GM19023 (cell line): ENCODE data around the gene CLEC4G.
"Not testable (repeated sequence)": the region's sequence is repeated elsewhere in the genome, so short reads cannot be mapped to it uniquely, and the experiment has no call there.

Experiments
- ATAC-seq: cut with Tn5 transposase; IDR thresholded peaks from one replicate; pipeline ENCODE4 v1.9.1; 2021; ENCODE audit warnings: mild to moderate bottlenecking, moderate library complexity; ENCODE audit not compliant: unreplicated experiment

The CLEC4G gene

DNA sequence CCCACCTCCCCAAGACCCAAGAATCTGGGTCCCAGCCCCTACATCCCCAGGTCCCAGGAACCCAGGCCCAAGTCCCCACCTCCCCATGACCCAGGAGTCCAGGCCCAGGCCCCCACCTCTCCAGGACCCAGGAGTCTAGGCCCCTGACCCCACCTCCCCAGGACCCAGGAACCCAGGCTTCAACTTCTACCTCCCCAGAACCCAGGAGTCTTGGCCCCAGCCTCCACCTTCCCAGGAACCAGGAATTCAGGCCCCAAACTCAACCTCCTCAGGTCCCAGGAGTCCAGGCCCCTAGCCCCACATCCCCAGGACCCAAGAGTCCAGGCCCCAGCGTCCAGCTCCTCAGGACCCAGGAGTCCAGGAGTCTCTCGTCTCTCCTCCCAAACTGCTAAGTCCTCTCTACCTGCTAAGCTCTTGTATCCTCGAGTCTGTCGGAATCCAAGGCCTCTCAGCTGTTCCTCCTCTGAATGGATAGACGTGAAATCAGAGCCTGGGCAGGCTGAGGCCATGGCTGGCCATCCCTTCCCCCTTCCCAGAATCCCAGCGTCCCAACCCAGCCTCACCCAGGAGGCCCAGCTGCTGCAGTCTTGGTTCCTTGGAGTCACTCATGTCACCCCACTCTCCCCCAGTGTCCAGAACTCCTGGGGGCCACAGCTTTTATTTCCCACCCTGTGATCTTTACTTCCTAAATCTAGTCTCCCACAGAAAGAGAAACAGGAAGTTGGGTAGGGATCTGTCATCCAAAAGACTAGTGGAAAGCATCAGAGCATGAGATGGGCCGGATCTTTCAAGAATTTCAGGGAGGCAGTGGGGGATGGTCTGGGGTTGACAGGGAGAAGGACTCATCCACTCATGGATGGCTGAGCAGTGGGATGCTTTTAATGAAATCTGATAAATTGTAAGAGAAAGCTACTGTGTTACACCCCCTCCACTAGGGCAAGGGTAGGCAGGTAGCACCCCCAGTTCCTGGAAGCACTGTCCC lies 15.3 kb upstream of the CLEC4G start, which contains the start of gene CD209:
Gene CD209 (minus strand): TSS at position 632 of the 982 bp plus-strand sequence. CDS start 23 bp downstream, at position 609.
- no peak for ATAC-seq

DNA sequence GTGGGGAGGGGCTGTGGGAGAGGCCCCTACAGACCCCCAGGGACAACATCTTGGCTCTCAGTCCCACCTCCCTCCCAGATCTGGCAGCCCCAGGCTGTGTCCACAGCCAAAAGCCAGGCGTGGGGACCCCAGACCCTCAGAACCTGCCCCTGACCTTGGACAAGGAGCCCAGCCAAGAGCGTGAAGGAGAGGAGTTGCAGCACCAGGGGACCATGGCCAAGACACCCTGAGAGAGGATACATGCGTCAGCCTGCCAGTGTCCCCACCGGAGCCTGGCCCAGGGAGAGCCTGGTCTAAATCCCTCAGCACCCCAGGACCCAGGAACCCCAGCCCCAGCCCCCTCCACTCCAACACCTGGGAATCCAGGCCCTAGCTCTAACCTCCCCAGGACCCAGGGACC lies 14.4 kb upstream of the CLEC4G start:
- ATAC-seq: not testable (repeated sequence)

DNA sequence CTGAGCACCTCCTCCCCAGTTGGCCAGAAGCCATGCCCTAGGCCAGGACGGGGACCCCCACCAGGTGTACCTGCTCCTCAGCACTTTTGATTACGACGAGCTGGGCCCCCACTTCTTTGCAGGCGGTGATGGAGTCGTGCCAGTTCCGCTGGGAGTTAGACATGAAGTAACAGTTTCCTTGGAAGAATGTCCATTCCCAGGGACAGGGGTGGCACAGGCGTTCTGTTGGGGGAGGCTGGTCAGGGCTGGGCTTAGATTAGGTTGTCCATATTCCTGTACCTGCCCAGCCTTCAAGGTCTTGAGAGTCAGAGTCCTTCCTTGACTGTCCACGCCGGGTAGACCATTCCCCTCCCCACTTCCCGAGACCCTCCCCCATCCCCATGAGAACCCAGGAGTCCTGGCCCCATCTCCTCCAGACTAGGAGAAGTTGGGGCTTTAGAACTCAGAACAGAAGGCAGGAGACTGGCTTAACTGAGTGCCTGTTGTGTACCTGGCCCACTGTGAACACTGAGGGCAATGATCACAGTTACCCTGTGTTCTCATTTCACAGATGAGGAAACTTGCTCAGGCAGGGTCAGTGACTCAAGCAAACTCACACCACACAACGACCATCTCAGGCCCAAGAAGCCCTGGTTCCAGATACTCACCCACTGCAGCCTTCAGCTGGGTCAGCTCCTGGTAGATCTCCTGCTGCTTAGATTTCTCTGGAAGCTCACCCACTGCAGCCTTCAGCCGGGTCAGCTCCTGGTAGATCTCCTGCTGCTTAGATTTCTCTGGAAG lies 13.2 kb upstream of the CLEC4G start:
- no peak for ATAC-seq

DNA sequence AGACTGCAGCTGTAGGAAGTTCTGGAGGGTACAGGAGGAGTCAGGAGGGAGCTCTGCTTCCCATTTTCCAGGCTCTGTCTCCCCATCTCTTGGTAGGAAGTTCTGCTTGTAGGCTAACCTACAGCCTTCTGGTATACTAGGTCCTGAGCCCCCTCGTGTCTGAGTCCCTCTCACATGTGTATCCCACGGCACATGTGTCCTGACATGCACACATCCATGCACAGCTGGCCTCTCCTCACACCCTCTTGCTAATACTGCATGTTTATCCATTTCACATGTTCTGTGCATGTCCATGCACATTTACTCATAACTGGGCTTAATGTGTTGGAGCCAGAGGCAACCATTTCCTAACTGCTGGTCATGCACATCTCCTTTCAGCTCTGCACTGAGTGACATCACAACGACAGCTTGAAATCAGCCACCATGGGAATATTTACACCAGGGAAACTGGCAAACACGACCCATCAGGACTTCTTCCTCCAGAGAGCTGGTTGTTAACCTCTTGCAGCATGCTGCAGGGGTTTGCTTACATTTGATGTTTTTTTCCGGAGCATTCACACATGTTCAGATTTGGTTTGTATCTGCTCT lies 12.4 kb upstream of the CLEC4G start:
- no peak for ATAC-seq

DNA sequence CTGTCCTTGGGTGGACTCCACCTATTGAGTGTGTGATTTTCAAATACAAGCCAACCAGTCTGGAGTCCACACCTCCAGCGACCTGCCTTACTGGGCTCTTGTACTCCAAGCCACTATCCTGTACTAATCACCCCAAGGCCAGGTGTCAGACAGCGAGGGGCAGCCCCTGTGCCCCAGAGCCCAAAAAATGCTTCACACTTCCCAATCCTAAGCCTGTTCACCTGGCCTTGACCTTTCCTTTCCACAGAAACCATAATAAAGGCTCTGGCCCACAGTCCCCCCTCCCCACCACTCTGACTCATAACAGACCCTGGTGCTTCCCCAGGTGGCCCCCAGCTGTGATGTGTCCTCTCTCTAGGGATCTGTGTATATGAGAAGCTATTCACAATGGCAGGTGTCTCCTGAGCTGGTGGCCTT lies 11.5 kb upstream of the CLEC4G start:
- ATAC-seq: peak; percentile 79

DNA sequence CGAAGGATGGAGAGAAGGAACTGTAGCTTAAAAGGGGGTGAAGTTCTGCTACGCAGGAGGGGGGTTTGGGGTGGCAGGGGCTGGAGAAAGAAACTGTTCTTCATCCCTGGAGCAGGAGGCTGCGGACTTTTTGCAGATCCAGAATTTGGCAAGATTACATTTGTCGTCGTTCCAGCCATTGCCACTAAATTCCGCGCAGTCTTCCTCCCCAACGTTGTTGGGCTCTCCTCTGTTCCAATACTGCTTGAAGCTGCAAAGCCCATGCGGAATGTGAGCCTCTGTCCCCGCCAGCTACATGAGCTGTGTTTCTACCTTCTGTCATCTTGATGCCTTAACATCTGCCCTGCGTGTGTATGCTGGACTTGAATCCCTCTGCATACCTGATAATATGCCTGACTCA lies 11.1 kb upstream of the CLEC4G start:
- ATAC-seq: no peak

DNA sequence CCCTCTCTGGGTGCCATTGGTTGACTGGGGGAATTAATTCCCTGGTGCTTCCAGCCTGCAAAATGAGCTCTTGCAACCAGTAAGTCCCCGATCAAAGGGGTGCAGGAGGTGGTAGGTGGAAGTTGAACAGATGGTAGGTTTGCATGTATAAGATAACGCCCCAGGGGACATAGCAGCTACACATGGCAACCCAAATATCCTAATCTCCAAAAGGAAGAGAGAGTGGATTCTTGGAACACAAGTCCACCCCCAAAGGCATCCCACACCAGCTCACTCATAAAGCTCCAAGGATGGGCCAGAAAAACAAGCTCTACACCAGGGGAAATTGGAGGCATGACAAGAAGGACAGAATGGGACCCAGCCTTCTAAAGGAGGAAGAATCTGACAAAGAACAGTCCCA lies 10.7 kb upstream of the CLEC4G start:
- no peak for ATAC-seq

DNA sequence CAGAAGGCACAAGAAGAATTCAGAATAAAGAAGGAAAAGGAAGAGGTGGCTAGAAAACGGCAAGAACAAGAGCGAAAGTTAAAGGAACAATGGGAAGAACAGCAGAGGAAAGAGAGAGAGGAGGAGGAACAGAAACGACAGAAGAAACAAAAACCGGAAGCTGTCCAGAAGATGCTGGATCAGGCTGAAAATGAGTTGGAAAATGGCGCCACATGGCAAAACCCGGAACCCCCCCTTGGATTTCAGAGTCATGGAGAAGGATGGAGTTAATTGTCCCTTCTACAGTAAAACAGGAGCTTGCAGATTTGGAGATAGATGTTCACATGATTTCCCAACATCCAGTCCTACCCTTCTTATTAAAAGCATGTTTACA lies 8.8 kb upstream of the CLEC4G start:
- no peak for ATAC-seq

DNA sequence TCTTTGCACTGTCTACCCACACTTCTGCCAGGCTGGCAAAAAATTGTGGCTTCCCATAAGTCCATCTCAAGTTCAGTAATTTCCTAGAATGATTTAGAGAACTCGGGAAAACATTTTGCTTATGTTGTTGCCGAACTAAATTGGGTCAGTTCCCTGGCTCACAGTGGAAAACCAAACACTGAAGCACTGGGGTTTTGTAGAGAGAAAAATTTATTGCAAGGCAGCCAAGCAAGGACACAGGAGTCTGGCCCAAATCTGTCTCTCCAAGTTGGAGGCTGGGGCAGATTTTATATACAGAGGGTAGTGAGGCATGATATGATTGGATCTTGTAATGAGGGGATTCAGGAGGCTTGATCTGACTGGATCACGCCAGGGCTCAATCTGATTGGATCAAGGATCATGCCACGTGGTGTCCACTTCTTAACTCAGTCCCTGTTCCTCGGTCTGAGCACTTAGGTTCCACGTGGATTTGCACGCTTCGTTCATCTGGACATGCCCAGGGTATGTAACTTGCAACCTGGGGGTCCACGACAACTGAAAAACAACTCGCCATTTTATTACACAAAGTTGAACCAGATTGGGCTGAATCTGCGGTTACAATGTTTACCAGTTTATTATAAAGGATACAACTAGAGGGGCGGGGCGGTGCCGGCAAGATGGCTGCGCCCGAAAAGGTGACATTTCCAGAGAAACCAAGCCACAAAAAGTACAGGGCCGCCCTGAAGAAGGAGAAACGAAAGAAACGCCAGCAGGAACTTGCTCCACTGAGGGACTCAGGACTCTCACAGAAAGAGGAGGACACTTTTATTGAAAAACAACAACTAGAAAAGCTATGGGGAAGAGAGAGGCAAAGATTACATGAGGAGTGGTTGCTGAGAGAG lies 8.1 kb upstream of the CLEC4G start:
- ATAC-seq: no peak

DNA sequence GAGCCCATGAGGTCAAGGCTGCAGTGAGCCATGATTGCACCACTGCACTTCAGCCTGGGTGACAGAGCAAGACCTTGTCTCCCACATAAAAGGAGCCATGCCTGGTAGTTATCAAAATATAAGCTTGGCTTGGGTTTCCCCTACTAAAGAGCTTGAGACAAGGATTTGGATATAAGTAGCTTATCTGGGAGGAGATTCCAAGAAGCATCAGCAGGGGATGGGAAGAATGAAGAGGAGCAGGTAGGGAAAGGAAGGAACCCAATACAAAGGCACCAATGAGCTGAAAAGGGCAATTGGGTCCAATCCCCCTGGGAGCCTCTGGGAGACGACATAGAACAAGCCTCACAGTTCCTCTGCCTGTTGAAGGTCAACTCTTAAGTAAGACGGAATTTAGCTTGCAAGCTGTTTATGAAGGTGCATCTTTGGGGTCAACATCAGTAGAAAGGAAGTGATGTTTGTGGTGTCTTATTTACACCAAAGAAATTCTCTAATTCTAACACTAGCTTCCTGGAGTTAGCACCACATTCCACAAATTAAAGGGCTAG lies 7.4 kb upstream of the CLEC4G start:
- no peak for ATAC-seq

DNA sequence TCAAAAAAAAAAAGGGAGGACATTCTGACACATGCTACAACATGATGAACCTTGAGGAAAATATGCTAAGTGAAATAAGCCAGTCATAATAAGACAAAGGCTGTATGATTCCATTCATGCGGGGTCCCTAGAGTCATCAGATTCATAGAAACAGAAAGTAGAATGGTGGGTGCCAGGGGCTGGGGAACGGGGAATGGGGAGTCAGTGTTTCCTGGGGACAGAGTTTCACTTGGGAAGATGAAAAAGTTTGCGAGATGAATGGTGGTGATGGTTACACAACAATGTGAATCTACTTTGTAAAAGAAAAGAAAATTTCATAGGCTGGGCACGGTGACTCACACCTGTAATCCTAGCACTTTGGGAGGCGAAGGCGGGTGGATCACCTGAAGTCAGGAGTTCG lies 6.1 kb upstream of the CLEC4G start:
- no peak for ATAC-seq

DNA sequence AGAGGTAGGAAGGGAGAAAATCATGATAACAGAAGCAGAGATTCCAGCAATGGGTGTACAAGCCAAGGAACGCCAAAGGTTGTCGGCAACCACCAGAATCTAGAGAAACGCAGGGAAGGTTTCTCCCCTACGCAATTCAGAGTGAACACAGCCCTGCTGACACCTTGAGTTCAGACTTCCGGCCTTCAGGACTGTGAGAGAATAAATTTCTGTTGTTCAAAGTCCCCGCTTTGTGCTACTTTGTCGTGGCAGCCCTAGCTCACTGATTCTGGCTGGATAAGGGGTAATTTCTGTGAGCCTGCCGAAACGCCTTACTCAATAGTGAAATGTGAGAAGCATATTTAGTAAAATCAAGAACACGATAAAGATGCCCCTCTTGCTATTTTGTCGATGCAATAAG lies 5.3 kb upstream of the CLEC4G start:
- no peak for ATAC-seq

DNA sequence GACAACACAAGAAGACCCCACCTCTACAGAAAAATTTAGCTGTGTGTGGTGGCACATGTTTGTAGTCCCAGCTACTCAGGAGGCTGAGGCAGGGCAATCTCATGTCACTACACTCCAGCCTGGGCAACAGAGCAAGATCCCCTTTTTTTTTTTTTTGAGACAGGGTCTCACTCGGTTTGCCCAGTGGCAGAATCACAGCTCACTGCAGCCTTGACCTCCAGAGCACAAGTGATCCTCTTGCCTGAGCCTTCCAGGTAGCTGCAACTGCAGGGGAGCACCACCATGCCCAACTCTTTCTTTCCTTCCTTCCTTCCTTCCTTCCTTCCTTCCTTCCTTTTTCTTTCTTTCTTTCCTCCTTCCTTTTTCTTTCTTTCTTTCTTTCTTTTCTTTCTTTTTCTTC lies 4.2 kb upstream of the CLEC4G start:
- no peak for ATAC-seq

DNA sequence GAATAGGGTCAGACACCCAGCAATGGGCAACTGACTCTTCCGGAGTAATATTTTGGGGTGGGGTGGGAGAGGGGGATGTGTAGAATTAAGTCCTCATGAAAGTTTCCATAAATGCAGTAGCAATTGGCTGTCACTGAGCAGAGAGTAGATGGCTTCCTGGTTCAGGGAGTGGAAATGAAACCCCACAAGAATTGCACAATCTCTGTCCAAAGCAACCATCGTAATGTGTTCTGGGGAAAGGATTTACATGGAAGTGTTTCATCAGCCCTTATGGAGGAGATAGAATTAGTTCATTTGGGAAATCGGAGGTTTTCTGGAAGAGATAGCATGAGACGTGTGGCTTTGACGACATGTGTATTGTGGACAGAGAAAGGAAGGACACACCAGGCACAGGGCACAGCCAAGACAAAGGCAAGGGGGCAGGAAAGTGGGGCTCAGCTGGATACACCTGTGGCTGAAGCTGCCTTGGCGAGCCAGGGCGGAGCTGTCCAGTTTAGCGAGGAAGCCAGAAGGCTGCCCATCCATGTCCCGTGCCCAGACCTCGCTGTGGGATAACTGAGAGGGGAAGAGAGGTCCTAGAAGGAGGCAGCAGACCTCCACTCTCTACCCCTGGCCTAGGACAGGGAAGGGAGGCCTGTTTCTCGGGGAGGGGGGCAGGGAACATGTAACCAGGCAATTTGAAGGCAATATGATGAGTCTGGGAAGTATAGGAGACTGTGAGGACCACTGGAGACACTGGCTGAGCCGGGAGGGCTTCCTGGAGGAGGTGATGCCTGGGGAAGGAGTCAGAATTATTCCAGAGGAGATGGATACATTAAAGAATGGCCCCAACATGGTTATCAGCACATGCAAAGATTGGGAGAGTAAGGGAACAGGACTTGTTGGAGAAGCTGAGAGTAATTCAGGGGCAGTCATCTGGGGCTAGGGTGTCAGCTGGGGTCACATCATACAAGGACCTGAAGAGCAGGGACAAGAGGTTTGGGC lies 2.6 kb upstream of the CLEC4G start:
- ATAC-seq: no peak

DNA sequence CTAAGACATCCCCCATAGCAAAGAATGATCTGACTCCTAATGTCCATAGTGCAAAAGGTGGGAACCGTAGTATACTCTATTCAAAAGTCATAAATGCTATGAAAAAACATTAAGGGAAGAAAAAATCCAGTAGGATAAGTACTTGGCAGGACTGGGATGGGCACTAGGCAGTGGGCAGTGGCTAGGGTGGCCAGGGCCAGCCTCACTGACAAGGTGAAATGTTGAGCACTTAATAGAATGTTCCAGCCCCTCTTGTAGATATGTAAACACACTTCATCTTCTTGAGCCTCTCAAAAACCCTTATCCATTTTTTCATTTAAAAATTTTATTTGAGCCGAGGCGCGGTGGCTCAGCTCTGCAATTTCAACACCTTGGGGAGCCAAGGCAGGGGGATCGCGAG lies 1.5 kb upstream of the CLEC4G start:
- ATAC-seq: no peak

DNA sequence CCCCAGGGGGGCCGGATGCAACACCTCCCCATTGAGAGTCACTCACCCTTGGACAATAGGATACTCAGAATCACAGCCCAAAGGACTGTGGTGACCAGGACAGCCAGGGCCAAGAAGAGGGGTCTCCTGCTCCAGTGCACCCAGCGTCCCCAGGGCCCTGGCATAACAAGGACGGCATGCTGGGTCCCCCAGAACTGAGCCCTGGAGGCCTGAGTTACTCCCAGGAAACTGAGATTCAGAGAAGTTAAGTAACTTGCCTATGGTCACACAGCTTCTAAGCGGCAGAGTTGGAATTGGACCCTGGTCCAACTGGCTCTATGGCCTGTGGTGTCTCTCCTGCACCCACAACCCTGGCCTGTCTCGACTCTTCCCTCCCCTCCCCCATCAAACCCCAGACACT lies 295 bp downstream of the CLEC4G start:
- no peak for ATAC-seq

DNA sequence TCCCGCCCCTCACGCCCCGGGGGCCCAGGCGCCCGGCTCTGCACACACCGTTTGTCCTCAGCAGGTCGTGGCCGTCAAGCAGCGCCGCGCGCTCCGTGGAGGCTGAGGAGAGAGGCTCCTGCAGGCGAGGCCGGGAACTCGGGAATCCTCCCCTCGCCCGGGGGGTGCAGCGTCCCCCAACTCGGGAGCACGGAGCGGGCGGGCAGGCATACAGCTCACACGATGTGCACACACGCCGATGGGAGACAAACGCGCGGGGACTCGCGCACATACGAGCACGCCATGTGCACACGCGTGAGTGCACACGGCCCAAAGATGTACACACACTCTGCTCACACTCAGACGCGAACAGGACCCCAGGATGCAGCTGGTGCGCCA lies 703 bp downstream of the CLEC4G start:
- ATAC-seq: no peak

DNA sequence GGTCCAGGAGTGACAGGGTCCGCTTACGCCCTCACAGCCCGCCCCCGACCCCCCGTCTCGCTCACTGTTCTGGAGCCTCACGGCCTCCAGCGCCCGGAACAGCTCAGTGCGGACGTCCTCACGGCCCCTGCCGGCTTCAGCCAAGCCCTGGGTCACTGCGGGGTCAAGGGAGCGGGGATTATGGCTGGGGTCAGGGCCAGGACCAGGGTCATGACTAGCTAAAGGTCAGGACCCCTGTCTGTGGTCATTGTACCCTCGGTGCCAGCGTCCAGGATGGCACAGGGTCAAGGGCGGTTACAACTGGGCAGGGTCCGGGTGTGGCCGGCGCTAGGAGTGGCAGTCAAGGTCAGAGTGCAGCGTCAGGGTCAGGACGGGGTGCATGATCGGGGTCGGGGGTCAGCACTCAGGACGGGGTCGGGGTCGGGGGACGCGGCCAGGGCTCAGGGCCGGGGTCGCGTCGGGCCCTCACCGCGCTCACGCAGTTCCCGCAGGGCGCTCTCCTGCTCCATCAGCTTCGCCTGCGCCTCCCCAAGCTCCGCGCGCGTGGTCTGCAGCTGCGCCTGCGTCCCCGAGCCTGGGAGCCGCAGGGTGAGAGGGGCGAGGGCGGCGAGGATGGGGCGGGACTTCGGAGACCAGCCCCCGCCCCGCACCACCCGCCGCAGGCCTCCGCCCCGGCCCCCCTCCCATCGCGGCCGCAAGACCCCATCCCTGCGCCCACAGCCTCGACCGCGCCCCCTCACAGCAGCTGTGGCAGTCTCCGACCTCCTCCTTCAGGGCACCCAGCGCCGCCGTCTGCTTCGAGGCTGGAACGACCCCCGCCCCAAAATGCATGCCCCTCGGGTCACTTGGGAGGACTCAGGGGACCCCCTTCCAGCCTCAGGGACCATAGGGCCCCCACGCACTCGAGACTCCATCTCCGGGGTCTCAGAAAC lies 1.4 kb downstream of the CLEC4G start:
- no peak for ATAC-seq
